Measurements from ENCODE around the gene FOXP4. TPM values are rescaled to one million over a fixed set of nuclear protein-coding genes. Genes with fewer than 3 reads are reported as not detected.
A peak's percentile ranks its signal among the peaks of the same experiment; 100 is the strongest.

The FOXP4 gene
- total and polyA plus RNA-seq, 2 of the 13 experiments (the other 11 are each of a cell fraction or from before 2014, with no cell fraction given) = 11.0 to 12.4 TPM

- TF ChIP-seq DZIP1 (CRISPR knock-in tag; IDR thresholded peaks at IDR 0.05) (no peak), SATB2 (CRISPR knock-in tag; IDR thresholded peaks at IDR 0.05) (no peak), SIN3B (IDR thresholded peaks at IDR 0.05; ENCODE audit: low read length) (0 out of 2 replicates have a peak, but pooled peaks have one; percentile 17), SRF (IDR thresholded peaks at IDR 0.05; ENCODE audit: low read depth, low read length) (no peak; the same call in 1 of the 2 replicates), IRX3 (CRISPR knock-in tag; IDR thresholded peaks at IDR 0.05; ENCODE audit: borderline replicate concordance, low read depth) (no peak; the same call in 1 of the 2 replicates), CSRNP2 (CRISPR knock-in tag; conservative IDR thresholded peaks at IDR 0.05; ENCODE audit: low read depth) (no peak), NFE2L2 (IDR thresholded peaks at IDR 0.05; ENCODE audit: low read length) (no peak), SMYD3 (CRISPR knock-in tag; IDR thresholded peaks at IDR 0.05) (peak; percentile 94), ZNF44 (CRISPR knock-in tag; IDR thresholded peaks at IDR 0.05) (peak; percentile 67; the same call in 1 of the 2 replicates), PHF20 (CRISPR knock-in tag; IDR thresholded peaks at IDR 0.05) (no peak; the same call in 1 of the 2 replicates), CCAR2 (optimal IDR thresholded peaks at IDR 0.05; ENCODE audit: low read depth, low read length) (no peak), ZNF737 (CRISPR knock-in tag; IDR thresholded peaks at IDR 0.05; ENCODE audit: borderline replicate concordance) (0 out of 2 replicates have a peak, but pooled peaks have one; percentile 31), MAF1 (CRISPR knock-in tag; IDR thresholded peaks at IDR 0.05; ENCODE audit: borderline replicate concordance) (no peak), ZNF598 (CRISPR knock-in tag; IDR thresholded peaks at IDR 0.05; ENCODE audit: borderline replicate concordance) (peak; percentile 27; the same call in 1 of the 2 replicates), GABPA (IDR thresholded peaks at IDR 0.05; ENCODE audit: low read depth, low read length) (no peak), GABPA (CRISPR knock-in tag; IDR thresholded peaks at IDR 0.05; ENCODE audit: low read depth) (peak; percentile 57; the same call in 1 of the 2 replicates), FOXC1 (CRISPR knock-in tag; IDR thresholded peaks at IDR 0.05; ENCODE audit: borderline replicate concordance) (peak; percentile 94), MTA3 (CRISPR knock-in tag; IDR thresholded peaks at IDR 0.05) (no peak), SP1 (IDR thresholded peaks at IDR 0.05) (no peak), SP1 (CRISPR knock-in tag; IDR thresholded peaks at IDR 0.05) (0 out of 2 replicates have a peak, but pooled peaks have one; percentile 9), ZNF609 (CRISPR knock-in tag; IDR thresholded peaks at IDR 0.05; ENCODE audit: borderline replicate concordance) (peak; percentile 99), PHF5A (CRISPR knock-in tag; IDR thresholded peaks at IDR 0.05; ENCODE audit: low read depth, unreplicated experiment) (peak; percentile 81)
Observed at GRCh38 chr6:41568585-41569384, 22.6 kb downstream of the FOXP4 start (continued).

All from HepG2 (cell line).